Effector memory CD4-positive, alpha-beta T cell (primary cell): ENCODE results near the gene CTSE.

ENCODE experiments used
- DNase-seq, 3 donors: peaks; one replicate each; pipeline ENCODE4 v3.0.0-alpha.2; 2020
- H3K27ac ChIP-seq: 2 replicates; pipeline ENCODE4 v1.7.0; 2013; ENCODE audit warnings: mild to moderate bottlenecking, low read length, moderate library complexity; ENCODE audit not compliant: insufficient read depth, poor library complexity, severe bottlenecking
- H3K27me3 ChIP-seq: replicated peaks from 2 replicates; pipeline ENCODE4 v1.7.0; 2013; ENCODE audit warnings: mild to moderate bottlenecking, low read length; ENCODE audit not compliant: insufficient read depth, control insufficient read depth, poor library complexity, severe bottlenecking
- H3K36me3 ChIP-seq: 2 replicates; pipeline ENCODE4 v1.7.0; 2013; ENCODE audit warnings: mild to moderate bottlenecking, low read length, moderate library complexity; ENCODE audit not compliant: control insufficient read depth, insufficient read depth
- H3K4me1 ChIP-seq: 2 replicates; pipeline ENCODE4 v1.7.0; 2013; ENCODE audit warnings: low read length, mild to moderate bottlenecking; ENCODE audit not compliant: control insufficient read depth, insufficient read depth, poor library complexity, severe bottlenecking
- H3K4me3 ChIP-seq: 2 replicates; pipeline ENCODE4 v1.7.0; 2013; ENCODE audit warnings: low read length, low read depth, mild to moderate bottlenecking; ENCODE audit not compliant: insufficient read depth, poor library complexity, severe bottlenecking
- H3K9me3 ChIP-seq: 2 replicates; pipeline ENCODE4 v1.7.0; 2013; ENCODE audit warnings: mild to moderate bottlenecking, low read length, moderate library complexity; ENCODE audit not compliant: control insufficient read depth

Gene CTSE

GRCh38 chr1:206021008-206021625 lies 2.6 kb downstream of the CTSE start:
- no peaks in the 10 kb centered on the region for H3K36me3 ChIP-seq
- H3K9me3 ChIP-seq = no peaks in the 10 kb centered on the region
- no peaks in the 10 kb centered on the region for H3K4me1 ChIP-seq
- H3K27me3 ChIP-seq = no peaks in the 10 kb centered on the region
- no peak overlapping the region for H3K4me3 ChIP-seq
- no peak overlapping the region for H3K27ac ChIP-seq
- no peak for DNase-seq

GRCh38 chr1:206020393-206021007 lies 3.2 kb downstream of the CTSE start:
- H3K27ac ChIP-seq = no peak overlapping the region
- H3K27me3 ChIP-seq = no peaks in the 10 kb centered on the region
- no peaks in the 10 kb centered on the region for H3K36me3 ChIP-seq
- no peak overlapping the region for H3K4me3 ChIP-seq
- H3K9me3 ChIP-seq = no peaks in the 10 kb centered on the region
- DNase-seq = no peak
- H3K4me1 ChIP-seq = no peaks in the 10 kb centered on the region

GRCh38 chr1:206015071-206015470 lies 8.6 kb downstream of the CTSE start:
- no peaks in the 10 kb centered on the region for H3K27me3 ChIP-seq
- no peak for DNase-seq
- H3K9me3 ChIP-seq = no peaks in the 10 kb centered on the region
- H3K4me3 ChIP-seq = no peak overlapping the region
- H3K27ac ChIP-seq = no peak overlapping the region
- no peaks in the 10 kb centered on the region for H3K4me1 ChIP-seq
- H3K36me3 ChIP-seq = no peaks in the 10 kb centered on the region

GRCh38 chr1:206014601-206015000 lies 9.1 kb downstream of the CTSE start:
- H3K4me1 ChIP-seq = no peaks in the 10 kb centered on the region
- H3K36me3 ChIP-seq = no peaks in the 10 kb centered on the region
- no peaks in the 10 kb centered on the region for H3K27me3 ChIP-seq
- no peaks in the 10 kb centered on the region for H3K9me3 ChIP-seq
- no peak overlapping the region for H3K27ac ChIP-seq
- no peak for DNase-seq
- H3K4me3 ChIP-seq = no peak overlapping the region

- DNase-seq = no peak
- H3K36me3 ChIP-seq = no peaks in the 10 kb centered on the region
- H3K4me1 ChIP-seq = no peaks in the 10 kb centered on the region
- no peak overlapping the region for H3K27ac ChIP-seq
- H3K27me3 ChIP-seq = no peaks in the 10 kb centered on the region
- no peaks in the 10 kb centered on the region for H3K9me3 ChIP-seq
- no peak overlapping the region for H3K4me3 ChIP-seq
Observed at GRCh38 chr1:206013026-206013795, 10.5 kb downstream of the CTSE start.

- no peak for DNase-seq
Observed at GRCh38 chr1:206012086-206012859, 11.4 kb downstream of the CTSE start.

GRCh38 chr1:206011057-206011456 lies 12.6 kb downstream of the CTSE start:
- Histone ChIP-seq H3K27ac (no peak overlapping the region), H3K9me3 (no peaks in the 10 kb centered on the region), H3K4me1 (no peaks in the 10 kb centered on the region), H3K27me3 (no peaks in the 10 kb centered on the region), H3K4me3 (no peak overlapping the region), H3K36me3 (no peaks in the 10 kb centered on the region)
- DNase-seq = no peak

More at GRCh38 chr1:206012086-206012859, 11.4 kb downstream of the CTSE start:
- no peaks in the 10 kb centered on the region for H3K9me3 ChIP-seq
- no peak overlapping the region for H3K27ac ChIP-seq
- no peak overlapping the region for H3K4me3 ChIP-seq
- H3K36me3 ChIP-seq = no peaks in the 10 kb centered on the region
- H3K4me1 ChIP-seq = no peaks in the 10 kb centered on the region
- no peaks in the 10 kb centered on the region for H3K27me3 ChIP-seq

- H3K9me3 ChIP-seq = no peaks in the 10 kb centered on the region
- no peaks in the 10 kb centered on the region for H3K4me1 ChIP-seq
- DNase-seq = no peak
- H3K4me3 ChIP-seq = no peak overlapping the region
- no peak overlapping the region for H3K27ac ChIP-seq
- no peaks in the 10 kb centered on the region for H3K27me3 ChIP-seq
- no peaks in the 10 kb centered on the region for H3K36me3 ChIP-seq
Observed at GRCh38 chr1:206010060-206010459, 13.6 kb downstream of the CTSE start.

GRCh38 chr1:206006946-206007345 lies 16.7 kb downstream of the CTSE start:
- H3K4me3 ChIP-seq = no peak overlapping the region
- no peaks in the 10 kb centered on the region for H3K9me3 ChIP-seq
- no peaks in the 10 kb centered on the region for H3K27me3 ChIP-seq
- H3K4me1 ChIP-seq = no peaks in the 10 kb centered on the region
- no peak overlapping the region for H3K27ac ChIP-seq
- no peak for DNase-seq
- no peaks in the 10 kb centered on the region for H3K36me3 ChIP-seq
